MCF 10A (cell line): Measurements from ENCODE around the gene PXDC1. TPM values are rescaled to one million over a fixed set of nuclear protein-coding genes. Genes with fewer than 3 reads are reported as not detected.

ENCODE experiments used
- BruUV-seq: library from RNA; stranded (reverse); fragments of 400-500 nt; replicated peaks from 2 replicates; lab custom pipeline; 2021; lab: Mats Ljungman, UMichigan
- CTCF ChIA-PET: fragments of 300-600 bp; sonication (Branson Sonifier 250); formaldehyde crosslinking; extraction: SDS; loops from one replicate; lab custom pipeline; 2021; ENCODE audit warnings: antibody characterized with exemption, inconsistent platforms; lab: Yijun Ruan, JAX
- POLR2A ChIA-PET: fragments of 300-600, 350-650 bp; sonication (Branson Sonifier 250); formaldehyde crosslinking; extraction: SDS; loops from one replicate; lab custom pipeline; 2020; ENCODE audit warnings: antibody characterized with exemption, inconsistent platforms; lab: Yijun Ruan, JAX
- DNase-seq: peaks from one replicate; pipeline ENCODE4 v3.0.0-alpha.2; 2018; ENCODE audit not compliant: unreplicated experiment
- H3K27ac Mint-ChIP-seq: one replicate; pipeline ENCODE4 v1.8.0; 2022; ENCODE audit warnings: mild to moderate bottlenecking, low read depth, mixed read lengths; ENCODE audit not compliant: unreplicated experiment
- H3K27me3 Mint-ChIP-seq: one replicate; pipeline ENCODE4 v1.8.0; 2022; ENCODE audit warnings: mixed read lengths; ENCODE audit not compliant: insufficient read depth, unreplicated experiment
- H3K36me3 Mint-ChIP-seq: one replicate; pipeline ENCODE4 v1.8.0; 2022; ENCODE audit warnings: mild to moderate bottlenecking, moderate library complexity, mixed read lengths; ENCODE audit not compliant: insufficient read depth, unreplicated experiment
- H3K4me1 Mint-ChIP-seq: one replicate; pipeline ENCODE4 v1.8.0; 2022; ENCODE audit warnings: mixed read lengths; ENCODE audit not compliant: insufficient read depth, unreplicated experiment
- H3K4me3 Mint-ChIP-seq: one replicate; pipeline ENCODE4 v1.8.0; 2022; ENCODE audit warnings: mild to moderate bottlenecking, moderate library complexity, mixed read lengths; ENCODE audit not compliant: unreplicated experiment
- H3K9me3 Mint-ChIP-seq: one replicate; pipeline ENCODE4 v1.8.0; 2022; ENCODE audit warnings: mixed read lengths; ENCODE audit not compliant: unreplicated experiment
- CTCF ChIP-seq: fragments of 200-600 bp; IDR thresholded peaks from one replicate; pipeline ENCODE4 v1.8.0; 2022; ENCODE audit warnings: antibody characterized with exemption, mild to moderate bottlenecking; ENCODE audit not compliant: unreplicated experiment
- intact Hi-C: fragments of 100-400 bp; cut with micrococcal nuclease; formaldehyde crosslinking; loops from 2 replicates; pipeline ENCODE4 v1.14.1; 2022
- total RNA-seq: library from RNA; stranded (reverse); gene quantifications from 2 replicates; pipeline ENCODE4 v1.2.3, GENCODE V29; 2022

PXDC1 gene
- total RNA-seq, 1 experiment from 2014 or later = 48.1 TPM

DNA sequence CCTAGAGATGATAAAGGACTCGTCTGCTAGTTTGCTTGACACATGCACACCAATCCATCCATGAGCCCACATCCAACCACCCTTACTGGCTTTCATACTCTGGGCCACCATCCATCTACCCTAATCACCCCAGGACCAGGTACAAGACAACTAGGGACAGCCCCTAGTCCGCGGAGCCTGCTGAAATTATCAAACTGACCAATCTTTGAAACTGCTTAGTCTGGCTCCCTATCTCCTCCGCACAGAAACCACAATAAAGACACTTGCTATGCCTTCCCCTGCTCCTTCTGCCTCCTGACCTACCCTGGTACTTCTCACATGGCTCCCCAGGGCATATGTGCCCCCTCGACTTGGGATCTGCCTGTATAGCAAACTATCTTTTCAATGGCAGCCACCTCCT lies 33.1 kb downstream of the PXDC1 start:
- Mint-ChIP-seq H3K36me3 (peaks cover 20% of the 10 kb centered on the region), H3K9me3 (no peaks in the 10 kb centered on the region), H3K27me3 (no peaks in the 10 kb centered on the region), H3K4me3 (no peak overlapping the region), H3K4me1 (no peaks in the 10 kb centered on the region), H3K27ac (no peak overlapping the region)
- no TSS peak for BruUV-seq
- intact Hi-C loops = no loop called here
- CTCF ChIA-PET = interaction anchor here (1.0 kb wide), 1 partner anchor 8 kb away, joined by 3 read pairs; no protein-coding TSS in a partner anchor
- no peak for DNase-seq
- no peak for TF ChIP-seq CTCF
- POLR2A ChIA-PET = no interaction called here

- Mint-ChIP-seq H3K4me3 (no peak overlapping the region), H3K36me3 (no peaks in the 10 kb centered on the region), H3K27me3 (no peaks in the 10 kb centered on the region), H3K9me3 (no peaks in the 10 kb centered on the region), H3K4me1 (no peaks in the 10 kb centered on the region), H3K27ac (no peak overlapping the region)
- no TSS peak for BruUV-seq
- TF ChIP-seq CTCF = no peak
- no peak for DNase-seq
- intact Hi-C loops = no loop called here
- ChIA-PET CTCF (interaction anchor here (0.6 kb wide), 1 partner anchor 24 kb away, joined by 7 read pairs; no protein-coding TSS in a partner anchor), POLR2A (interaction anchor here (0.5 to 1.2 kb wide), 2 partner anchors 128 to 151 kb away, joined by 3 read pairs; no protein-coding TSS in a partner anchor)
Measured at GRCh38 chr6:3715285-3715684, 36.2 kb downstream of the PXDC1 start.

DNA sequence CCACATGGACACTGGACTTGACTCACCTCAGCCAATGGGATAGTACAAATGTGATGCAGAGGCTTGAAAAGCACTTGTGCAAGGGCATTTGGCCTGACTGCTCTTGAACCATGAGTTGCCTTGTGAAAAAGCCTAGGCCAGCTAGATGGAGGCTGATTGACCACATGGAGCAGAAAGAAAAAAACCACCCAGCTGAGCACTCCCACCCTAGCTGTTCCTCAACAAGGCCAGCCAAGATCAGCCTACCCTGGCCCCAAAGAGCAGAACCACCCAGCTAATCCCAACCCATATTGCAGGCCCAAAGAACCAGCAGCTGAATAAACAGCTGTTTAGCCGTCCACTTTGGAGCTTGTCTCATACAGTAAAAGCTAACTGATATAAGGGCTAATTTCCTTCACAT lies 36.7 kb downstream of the PXDC1 start:
- BruUV-seq = no TSS peak
- TF ChIP-seq CTCF = no peak
- intact Hi-C loops = no loop called here
- CTCF ChIA-PET = interaction anchor here (0.6 to 1.0 kb wide), 2 partner anchors 10 to 23 kb away, joined by 3 to 7 read pairs; no protein-coding TSS in a partner anchor
- no peaks in the 10 kb centered on the region for H3K36me3 Mint-ChIP-seq
- H3K27me3 Mint-ChIP-seq = no peaks in the 10 kb centered on the region
- no peaks in the 10 kb centered on the region for H3K9me3 Mint-ChIP-seq
- POLR2A ChIA-PET = interaction anchor here (1.2 kb wide), 1 partner anchor 128 kb away, joined by 3 read pairs; no protein-coding TSS in a partner anchor
- H3K4me3 Mint-ChIP-seq = no peak overlapping the region
- H3K4me1 Mint-ChIP-seq = no peaks in the 10 kb centered on the region
- H3K27ac Mint-ChIP-seq = no peak overlapping the region
- no peak for DNase-seq

GRCh38 chr6:3714111-3714510 lies 37.4 kb downstream of the PXDC1 start:
- no peak overlapping the region for H3K4me3 Mint-ChIP-seq
- no TSS peak for BruUV-seq
- H3K27me3 Mint-ChIP-seq = no peaks in the 10 kb centered on the region
- POLR2A ChIA-PET = no interaction called here
- intact Hi-C loops = no loop called here
- no peak overlapping the region for H3K27ac Mint-ChIP-seq
- CTCF ChIA-PET = interaction anchor here (1.0 kb wide), 1 partner anchor 9 kb away, joined by 3 read pairs; no protein-coding TSS in a partner anchor
- H3K9me3 Mint-ChIP-seq = no peaks in the 10 kb centered on the region
- no peak for TF ChIP-seq CTCF
- H3K4me1 Mint-ChIP-seq = no peaks in the 10 kb centered on the region
- no peak for DNase-seq
- H3K36me3 Mint-ChIP-seq = no peaks in the 10 kb centered on the region
